Progenitor cell of endocrine pancreas (in vitro differentiated cells): ENCODE data around the gene CYSLTR2. TPM values are rescaled to one million over a fixed set of nuclear protein-coding genes. Genes with fewer than 3 reads are reported as not detected.

ENCODE experiments used
- DNase-seq: peaks from one replicate; pipeline ENCODE4 v3.0.0; 2021; ENCODE audit warnings: low spot score; ENCODE audit not compliant: unreplicated experiment
- H3K27ac Mint-ChIP-seq: 2 replicates; pipeline ENCODE4 v1.8.0; 2021; ENCODE audit warnings: mild to moderate bottlenecking, moderate library complexity, mixed read lengths
- H3K27me3 Mint-ChIP-seq: 2 replicates; pipeline ENCODE4 v1.8.0; 2021; ENCODE audit warnings: mixed read lengths
- H3K36me3 Mint-ChIP-seq: 2 replicates; pipeline ENCODE4 v1.8.0; 2022; ENCODE audit warnings: mixed read lengths; ENCODE audit not compliant: insufficient read depth
- H3K4me1 Mint-ChIP-seq: 2 replicates; pipeline ENCODE4 v1.8.0; 2021; ENCODE audit warnings: low read depth, mixed read lengths
- H3K4me3 Mint-ChIP-seq: 2 replicates; pipeline ENCODE4 v1.8.0; 2021; ENCODE audit warnings: low read depth, mild to moderate bottlenecking, moderate library complexity, mixed read lengths
- H3K9me3 Mint-ChIP-seq: 2 replicates; pipeline ENCODE4 v1.8.0; 2021; ENCODE audit warnings: low read depth, mixed read lengths
- CTCF ChIP-seq: fragments of 200-600 bp; sonication (generic); IDR thresholded peaks from one replicate; pipeline ENCODE4 v1.5.0; 2021; ENCODE audit warnings: antibody characterized with exemption, mild to moderate bottlenecking; ENCODE audit not compliant: unreplicated experiment
- total RNA-seq: library from RNA; stranded (reverse); gene quantifications from 2 replicates; pipeline ENCODE4 v1.2.1, GENCODE V29; 2021

CYSLTR2 gene
- total RNA-seq, 1 donor from 2014 or later: 0.17 TPM

- H3K36me3 Mint-ChIP-seq: no peaks in the 10 kb centered on the region
- no peaks in the 10 kb centered on the region for H3K9me3 Mint-ChIP-seq
- no peak overlapping the region for H3K27ac Mint-ChIP-seq
- TF ChIP-seq CTCF: no peak
- H3K27me3 Mint-ChIP-seq: peaks cover 5% of the 10 kb centered on the region
- no peak overlapping the region for H3K4me3 Mint-ChIP-seq
- H3K4me1 Mint-ChIP-seq: no peaks in the 10 kb centered on the region
- no peak for DNase-seq
These were observed 84.6 kb downstream of the CYSLTR2 start for GRCh38 chr13:48738311-48738710.

- TF ChIP-seq CTCF: no peak
- H3K27ac Mint-ChIP-seq: no peak overlapping the region
- H3K4me3 Mint-ChIP-seq: no peak overlapping the region
- no peaks in the 10 kb centered on the region for H3K4me1 Mint-ChIP-seq
- peaks cover 5% of the 10 kb centered on the region for H3K27me3 Mint-ChIP-seq
- H3K9me3 Mint-ChIP-seq: peaks cover 5% of the 10 kb centered on the region
- H3K36me3 Mint-ChIP-seq: no peaks in the 10 kb centered on the region
- DNase-seq: no peak
These were observed 85.7 kb downstream of the CYSLTR2 start for GRCh38 chr13:48739386-48739964.

- DNase-seq: no peak
- Mint-ChIP-seq H3K4me3 (no peak overlapping the region), H3K4me1 (no peaks in the 10 kb centered on the region)
These were observed 87.6 kb downstream of the CYSLTR2 start for GRCh38 chr13:48741377-48741776.

GRCh38 chr13:48746821-48747220 is 93.1 kb downstream of the CYSLTR2 start:
- Mint-ChIP-seq H3K27me3 (peaks cover 2% of the 10 kb centered on the region), H3K4me1 (peaks cover 1% of the 10 kb centered on the region), H3K36me3 (no peaks in the 10 kb centered on the region), H3K4me3 (no peak overlapping the region), H3K9me3 (peaks cover 5% of the 10 kb centered on the region), H3K27ac (no peak overlapping the region)
- TF ChIP-seq CTCF: no peak
- no peak for DNase-seq

More at GRCh38 chr13:48741377-48741776, 87.6 kb downstream of the CYSLTR2 start:
- TF ChIP-seq CTCF: no peak
- Mint-ChIP-seq H3K9me3 (peaks cover 5% of the 10 kb centered on the region), H3K27ac (no peak overlapping the region), H3K27me3 (peaks cover 5% of the 10 kb centered on the region), H3K36me3 (no peaks in the 10 kb centered on the region)

GRCh38 chr13:48748681-48749080 is 95.0 kb downstream of the CYSLTR2 start:
- no peak for DNase-seq
- no peak for TF ChIP-seq CTCF
- Mint-ChIP-seq H3K27ac (no peak overlapping the region), H3K4me1 (peaks cover 1% of the 10 kb centered on the region), H3K4me3 (no peak overlapping the region), H3K9me3 (peaks cover 2% of the 10 kb centered on the region), H3K36me3 (no peaks in the 10 kb centered on the region), H3K27me3 (peaks cover 2% of the 10 kb centered on the region)
